Smooth muscle cell of the umbilical artery (primary cell): ENCODE measurements around the gene COL9A1. TPM values are rescaled to one million over a fixed set of nuclear protein-coding genes. Genes with fewer than 3 reads are reported as not detected.

Source experiments
- total RNA-seq: library from RNA; depleted of rRNA; stranded (reverse); fragments of >200 nt; gene quantifications from 2 replicates; pipeline ENCODE4 v1.2.3, GENCODE V29; 2014

The COL9A1 gene
- not detected in 2 replicates for total RNA-seq

DNA sequence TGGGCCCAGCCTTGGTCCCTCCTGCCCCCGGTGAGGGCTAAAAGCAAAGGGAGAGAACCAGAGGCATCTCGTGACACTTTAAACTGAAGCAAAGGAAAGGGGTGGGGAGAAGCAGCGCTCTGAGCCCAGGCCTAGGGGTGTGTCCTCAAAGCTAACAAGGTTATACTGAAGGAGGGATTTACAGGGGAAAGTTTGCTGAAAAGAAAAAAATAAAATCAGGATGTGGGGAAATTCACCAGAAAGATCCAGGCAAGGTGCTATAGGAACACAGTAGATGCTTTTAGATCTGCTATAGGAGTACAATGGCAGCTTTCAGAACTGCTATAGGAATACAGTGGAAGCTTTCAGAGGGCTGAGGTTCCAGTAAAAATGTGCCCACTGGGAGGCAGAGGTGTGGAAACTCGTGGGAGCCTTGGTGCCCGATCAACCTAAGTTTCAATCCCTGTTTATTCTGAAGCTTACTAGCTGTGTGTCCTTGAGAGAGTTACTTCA, at the start of gene COL9A1:
Gene COL9A1, minus strand, starts transcription at position 51 of the 492 bp plus-strand sequence. CDS start 160 bp downstream, outside the sequence.

Other genes starting within 250 kb of the COL9A1 start
- gene FAM135A, start 110.4 kb upstream of the COL9A1 start, total RNA-seq = 10.7 and 14.2 TPM in 2 replicates